HG03354 (cell line): ENCODE results near the gene CTNNA2.
"Not testable (repeated sequence)": the region's sequence is repeated elsewhere in the genome, so short reads cannot be mapped to it uniquely, and the experiment has no call there.

Experiments used
- ATAC-seq: cut with Tn5 transposase; IDR thresholded peaks from one replicate; pipeline ENCODE4 v1.9.1; 2021; ENCODE audit warnings: mild to moderate bottlenecking; ENCODE audit not compliant: unreplicated experiment, poor library complexity, severe bottlenecking

Gene CTNNA2

GRCh38 chr2:80102026-80102425, 589.2 kb downstream of the CTNNA2 start:
- no peak for ATAC-seq

- no peak for ATAC-seq
Observed at GRCh38 chr2:80105015-80105640, 592.3 kb downstream of the CTNNA2 start.

- no peak for ATAC-seq
Observed at GRCh38 chr2:80111185-80111584, 598.3 kb downstream of the CTNNA2 start.

DNA sequence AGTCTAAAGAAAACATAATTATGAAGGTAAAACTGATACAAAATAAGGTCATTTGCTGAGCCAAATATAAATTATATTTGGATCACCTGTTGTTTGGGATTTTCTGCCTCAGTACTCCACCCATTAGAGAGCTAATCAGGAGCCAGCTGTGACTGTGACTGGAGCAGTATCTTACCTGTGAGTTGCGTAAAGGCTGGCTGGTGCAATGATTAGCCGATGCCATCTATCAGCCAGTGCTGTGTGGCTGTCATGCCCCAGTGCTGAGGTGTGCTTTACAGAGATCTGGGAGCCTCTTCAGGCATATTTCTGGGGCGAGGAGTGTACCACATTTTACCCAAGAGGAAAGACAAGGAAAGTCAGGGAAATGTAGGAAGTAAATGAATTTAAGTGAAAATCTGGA, 599.9 kb downstream of the CTNNA2 start:
- no peak for ATAC-seq

DNA sequence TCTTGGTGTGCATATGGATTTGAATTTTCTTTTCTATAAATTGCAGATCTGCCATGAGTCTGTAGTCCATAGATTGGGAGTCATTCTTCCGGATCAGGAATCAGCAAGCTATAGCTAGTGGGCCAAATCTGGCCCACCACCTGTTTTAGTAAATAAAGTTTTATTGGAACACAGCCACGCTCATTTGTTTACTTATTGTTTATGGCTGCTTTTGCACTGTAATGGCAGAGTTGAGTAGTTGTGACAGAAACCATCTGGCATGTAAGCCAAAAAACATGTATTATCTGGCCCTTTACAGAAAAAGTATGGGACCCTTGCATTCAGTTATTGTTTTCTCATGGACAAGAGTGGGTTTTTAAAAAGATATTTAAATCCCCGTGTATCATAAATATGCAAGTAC, 600.5 kb downstream of the CTNNA2 start:
- no peak for ATAC-seq

DNA sequence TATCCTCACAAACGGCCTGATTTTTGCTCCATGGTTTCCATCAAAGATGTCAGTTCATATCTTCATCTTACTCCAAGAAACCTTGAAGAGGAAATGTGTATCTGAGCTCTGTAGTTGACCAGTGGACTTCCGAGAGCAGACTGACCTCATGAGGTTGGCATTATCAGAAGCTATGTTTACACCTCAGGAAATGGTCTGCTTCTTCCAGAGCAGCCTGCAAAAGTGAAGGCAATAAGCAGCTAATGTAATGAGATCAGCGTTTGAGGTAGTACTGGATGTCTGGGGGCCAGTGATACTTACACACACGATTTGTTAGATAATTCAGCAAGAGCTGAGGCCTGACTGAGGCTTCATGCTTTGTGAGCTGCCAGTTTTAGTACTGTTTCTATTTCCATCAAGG, 602.0 kb downstream of the CTNNA2 start:
- no peak for ATAC-seq

DNA sequence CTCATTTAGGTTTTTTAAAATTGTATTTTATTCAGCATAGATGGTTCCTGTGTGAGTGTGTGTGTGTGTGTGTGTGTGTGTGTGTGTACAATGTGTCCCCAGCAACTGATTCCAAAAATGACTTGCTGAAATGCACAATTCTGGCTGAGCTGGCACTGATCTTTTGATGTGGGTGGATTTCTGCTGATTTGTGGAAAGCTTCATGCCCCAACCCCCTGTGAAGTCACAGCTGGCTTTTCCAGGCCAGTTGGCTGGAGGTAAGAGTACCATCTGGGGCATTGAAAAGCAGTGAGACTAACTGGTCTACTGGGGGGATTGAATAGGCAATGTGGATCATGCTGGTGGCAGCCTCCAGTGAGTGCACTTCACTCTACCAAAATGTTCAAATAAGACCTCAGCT, 604.5 kb downstream of the CTNNA2 start:
- no peak for ATAC-seq

- ATAC-seq = no peak
Observed at GRCh38 chr2:80120866-80121265, 608.0 kb downstream of the CTNNA2 start.

DNA sequence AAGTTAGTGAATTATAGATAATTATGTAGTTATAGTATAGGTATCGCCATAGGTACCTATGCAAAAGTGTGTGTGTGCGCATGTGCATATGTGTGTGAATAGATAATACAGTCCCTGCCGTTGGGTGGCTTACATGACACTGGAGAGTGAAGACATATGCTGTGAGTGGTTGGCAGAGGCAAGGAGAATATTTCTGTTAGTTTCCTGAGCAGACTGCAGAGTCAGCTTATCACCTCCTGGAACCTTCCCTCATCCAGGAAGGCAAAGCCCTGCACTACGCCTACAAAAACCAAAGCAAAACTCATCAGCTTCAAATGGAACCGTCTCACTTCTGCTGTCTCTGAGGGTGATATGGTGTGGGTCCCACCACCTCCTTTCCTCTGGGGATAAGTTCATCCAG, 609.8 kb downstream of the CTNNA2 start:
- no peak for ATAC-seq

GRCh38 chr2:80126596-80127189, 613.8 kb downstream of the CTNNA2 start:
- no peak for ATAC-seq

GRCh38 chr2:80128080-80128479, 615.2 kb downstream of the CTNNA2 start:
- ATAC-seq = no peak

- ATAC-seq = no peak
Observed at GRCh38 chr2:80132281-80132680, 619.4 kb downstream of the CTNNA2 start.

DNA sequence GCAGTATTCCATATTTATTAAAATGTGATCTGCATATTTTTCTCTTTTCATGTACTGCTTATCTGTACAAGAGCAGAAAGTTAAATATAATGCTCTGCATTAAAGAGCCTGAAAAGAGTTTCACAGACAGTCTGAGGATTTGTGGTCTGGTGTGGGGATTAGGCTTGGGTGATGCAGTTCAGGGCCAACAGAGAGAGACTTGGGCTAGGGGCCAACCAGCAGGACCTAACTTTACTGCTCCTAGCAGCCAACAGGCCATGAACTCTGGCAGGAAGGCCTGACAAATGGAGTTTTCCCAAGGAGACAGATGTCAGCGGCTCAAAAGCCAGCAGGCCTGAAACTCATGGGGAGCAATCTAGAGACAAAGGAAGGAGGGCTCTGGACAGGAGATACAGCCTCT, 622.1 kb downstream of the CTNNA2 start:
- ATAC-seq = no peak

- no peak for ATAC-seq
Observed at GRCh38 chr2:80136338-80136737, 623.5 kb downstream of the CTNNA2 start.

GRCh38 chr2:80139001-80139400, 626.1 kb downstream of the CTNNA2 start:
- ATAC-seq = no peak

DNA sequence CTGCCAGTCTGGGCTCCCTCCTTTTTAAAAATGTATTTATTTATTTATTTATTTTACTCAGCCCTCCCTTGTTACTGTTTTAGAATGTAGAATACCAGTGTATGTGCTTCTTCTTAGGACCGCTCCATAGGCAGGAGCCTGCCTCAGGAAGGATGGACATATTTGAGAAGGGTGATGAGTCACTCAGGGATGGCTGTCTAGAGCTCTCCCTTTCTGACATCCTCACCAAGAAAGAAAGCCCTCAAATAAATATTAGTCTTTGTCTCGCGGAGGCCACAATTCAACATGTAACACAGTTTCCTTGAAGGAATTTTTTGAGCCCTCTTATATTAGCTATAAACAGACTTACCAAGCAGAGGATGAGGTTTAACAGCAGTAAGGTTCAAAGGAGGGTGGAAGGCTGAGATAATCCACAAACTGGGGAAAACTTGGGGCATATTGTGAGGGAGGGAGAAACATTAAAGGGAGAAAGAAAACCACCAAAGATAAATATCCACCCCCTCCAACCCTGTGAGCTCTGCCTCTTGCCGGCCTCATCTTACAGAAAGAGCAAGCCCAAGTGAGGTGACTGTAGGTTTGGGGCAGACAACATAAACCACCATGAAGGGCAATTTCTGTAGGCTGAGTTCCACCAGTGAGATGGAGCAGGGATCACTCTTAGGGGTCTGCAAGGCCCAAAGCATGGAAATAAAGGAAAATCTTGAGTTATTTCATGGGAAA, 628.3 kb downstream of the CTNNA2 start:
- ATAC-seq = no peak

GRCh38 chr2:80145499-80145898, 632.6 kb downstream of the CTNNA2 start:
- no peak for ATAC-seq

- not testable (repeated sequence) for ATAC-seq
Observed at GRCh38 chr2:80146757-80147156, 633.9 kb downstream of the CTNNA2 start.

- no peak for ATAC-seq
Observed at GRCh38 chr2:80147690-80148089, 634.8 kb downstream of the CTNNA2 start.

DNA sequence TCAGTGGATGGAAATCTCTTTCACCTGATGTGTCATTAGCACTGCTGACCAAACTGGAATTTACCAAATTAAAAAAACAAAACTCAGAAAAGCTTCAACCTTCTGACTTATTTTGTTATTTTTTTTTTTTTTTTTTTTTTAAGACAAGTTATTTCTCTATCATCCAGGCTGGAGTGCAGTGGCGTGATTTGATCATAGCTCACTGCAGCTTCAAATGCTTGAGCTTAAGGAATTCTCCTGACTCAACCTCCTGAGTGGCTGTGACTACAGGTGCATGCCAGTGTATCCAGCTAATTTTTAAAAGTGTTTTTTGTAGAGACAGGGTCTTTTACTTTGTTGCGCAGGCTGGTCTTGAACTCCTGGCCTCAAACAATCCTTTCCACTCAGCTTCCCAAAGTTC, 636.1 kb downstream of the CTNNA2 start:
- ATAC-seq = no peak

GRCh38 chr2:80149991-80150390, 637.1 kb downstream of the CTNNA2 start:
- ATAC-seq = no peak
